Fibroblast of mammary gland (primary cell): Measurements from ENCODE around the gene FMN1.
A peak's percentile ranks its signal among the peaks of the same experiment; 100 is the strongest.

Experiments
- DNase-seq: peaks from one replicate; pipeline ENCODE4 v3.0.0-alpha.2; 2010; ENCODE audit warnings: low read depth
- H3K4me3 ChIP-seq: 2 replicates; pipeline ENCODE4 v1.5.1; 2011; ENCODE audit warnings: low read depth, mild to moderate bottlenecking, low read length, moderate library complexity; ENCODE audit not compliant: control insufficient read depth
- CTCF ChIP-seq: conservative IDR thresholded peaks from 2 replicates; pipeline ENCODE4 v1.5.1; 2011; ENCODE audit warnings: low read depth, low read length, inconsistent platforms; ENCODE audit not compliant: control insufficient read depth, insufficient read depth

FMN1 gene

GRCh38 chr15:33091983-33092693, 102.4 kb downstream of the FMN1 start:
- H3K4me3 ChIP-seq: no peak overlapping the region
- TF ChIP-seq CTCF: no peak
- no peak for DNase-seq

GRCh38 chr15:33089878-33090757, 104.4 kb downstream of the FMN1 start:
- no peak for TF ChIP-seq CTCF
- no peak overlapping the region for H3K4me3 ChIP-seq
- DNase-seq: peak; percentile 76

GRCh38 chr15:33089165-33089877, 105.2 kb downstream of the FMN1 start:
- TF ChIP-seq CTCF: no peak
- no peak for DNase-seq
- H3K4me3 ChIP-seq: no peak overlapping the region

GRCh38 chr15:33086500-33087121, 107.9 kb downstream of the FMN1 start:
- peak; percentile 83 for DNase-seq
- peak; percentile 74 for TF ChIP-seq CTCF
- no peak overlapping the region for H3K4me3 ChIP-seq

- no peak for DNase-seq
- no peak for TF ChIP-seq CTCF
- H3K4me3 ChIP-seq: no peak overlapping the region
Measured at GRCh38 chr15:33084661-33085060, 109.9 kb downstream of the FMN1 start.
